ENCODE results near the gene RASEF. TPM values are rescaled to one million over a fixed set of nuclear protein-coding genes. Genes with fewer than 3 reads are reported as not detected.
A peak's percentile ranks its signal among the peaks of the same experiment; 100 is the strongest.
"Not testable (repeated sequence)": the region's sequence is repeated elsewhere in the genome, so short reads cannot be mapped to it uniquely, and the experiment has no call there.

Gene RASEF
- 3.0 and 4.0 TPM in 2 replicates for total RNA-seq (2014; rRNA removed; shearing (Covaris generic))

GRCh38 chr9:83062651-83063527 lies at the start of gene RASEF:
Gene RASEF, minus strand, starts transcription at chr9:83063142. Its CDS starts 275 bp downstream, at chr9:83062867.
- DNase-seq (ENCODE audit: low spot score), result no peak

GRCh38 chr9:83111169-83111568 lies 48.2 kb upstream of the RASEF start:
- DNase-seq (ENCODE audit: low spot score), result no peak

GRCh38 chr9:83109296-83109695 lies 46.4 kb upstream of the RASEF start:
- no peak for DNase-seq (ENCODE audit: low spot score)

GRCh38 chr9:83108208-83108607 lies 45.3 kb upstream of the RASEF start:
- DNase-seq (ENCODE audit: low spot score), result no peak

GRCh38 chr9:83106772-83107171 lies 43.8 kb upstream of the RASEF start:
- no peak for DNase-seq (ENCODE audit: low spot score)

GRCh38 chr9:83106263-83106662 lies 43.3 kb upstream of the RASEF start:
- no peak for DNase-seq (ENCODE audit: low spot score)

- DNase-seq (ENCODE audit: low spot score), result no peak
Observed at GRCh38 chr9:83097633-83098032, 34.7 kb upstream of the RASEF start.

GRCh38 chr9:83093311-83093710 lies 30.4 kb upstream of the RASEF start:
- DNase-seq (ENCODE audit: low spot score), result not testable (repeated sequence)

- no peak for DNase-seq (ENCODE audit: low spot score)
Observed at GRCh38 chr9:83081846-83082245, 18.9 kb upstream of the RASEF start.

GRCh38 chr9:83081010-83081409 lies 18.1 kb upstream of the RASEF start:
- DNase-seq (ENCODE audit: low spot score), result no peak

GRCh38 chr9:83075932-83076331 lies 13.0 kb upstream of the RASEF start:
- DNase-seq (ENCODE audit: low spot score), result not testable (repeated sequence)

- DNase-seq (ENCODE audit: low spot score), result not testable (repeated sequence)
Observed at GRCh38 chr9:83072498-83072897, 9.6 kb upstream of the RASEF start.

GRCh38 chr9:83071626-83072025 lies 8.7 kb upstream of the RASEF start:
- no peak for DNase-seq (ENCODE audit: low spot score)

- no peak for DNase-seq (ENCODE audit: low spot score)
Observed at GRCh38 chr9:83070261-83070660, 7.3 kb upstream of the RASEF start.

- no peak for DNase-seq (ENCODE audit: low spot score)
Observed at GRCh38 chr9:83069651-83070050, 6.7 kb upstream of the RASEF start.

- DNase-seq (ENCODE audit: low spot score), result no peak
Observed at GRCh38 chr9:83068414-83068813, 5.5 kb upstream of the RASEF start.

- DNase-seq (ENCODE audit: low spot score), result no peak
Observed at GRCh38 chr9:83067579-83067978, 4.6 kb upstream of the RASEF start.

GRCh38 chr9:83066771-83067170 lies 3.8 kb upstream of the RASEF start:
- DNase-seq (ENCODE audit: low spot score), result peak; percentile 80

GRCh38 chr9:83065233-83065632 lies 2.3 kb upstream of the RASEF start:
- no peak for DNase-seq (ENCODE audit: low spot score)

- peak; percentile 24 for DNase-seq (ENCODE audit: low spot score)
Observed at GRCh38 chr9:83061990-83062650, 822 bp downstream of the RASEF start.

- DNase-seq (ENCODE audit: low spot score), result peak; percentile 40
Observed at GRCh38 chr9:83061036-83061435, 1.9 kb downstream of the RASEF start.

- DNase-seq (ENCODE audit: low spot score), result no peak
Observed at GRCh38 chr9:83060556-83060955, 2.4 kb downstream of the RASEF start.

- no peak for DNase-seq (ENCODE audit: low spot score)
Observed at GRCh38 chr9:83059417-83059816, 3.5 kb downstream of the RASEF start.
